PC-3 (cell line): Measurements from ENCODE around the gene CAD. TPM values are rescaled to one million over a fixed set of nuclear protein-coding genes. Genes with fewer than 3 reads are reported as not detected.

Source experiments
- ATAC-seq: fragments of 200-7000 bp; cut with Tn5 transposase; 2 replicates; pipeline ENCODE4 v1.9.1; 2020; ENCODE audit warnings: mild to moderate bottlenecking, moderate library complexity
- Bru-seq: library from RNA; stranded (reverse); fragments of 400-500 nt; gene quantifications from one replicate; lab custom pipeline; 2021; lab: Mats Ljungman, UMichigan
- BruChase-seq, 2 experiments: library from RNA; stranded (reverse); fragments of 400-500 nt; gene quantifications; one replicate each; lab custom pipeline; 2021; lab: Mats Ljungman, UMichigan
- BruUV-seq: library from RNA; stranded (reverse); fragments of 400-500 nt; replicated peaks from 2 replicates; lab custom pipeline; 2021; lab: Mats Ljungman, UMichigan
- CTCF ChIA-PET: fragments of 300-600 bp; sonication (Branson Sonifier 250); formaldehyde crosslinking; loops from one replicate; lab custom pipeline; 2022; ENCODE audit warnings: antibody characterized with exemption; lab: Charles Lee
- POLR2A ChIA-PET: fragments of 300-600 bp; sonication (Branson Sonifier 250); formaldehyde crosslinking; loops from one replicate; lab custom pipeline; 2022; ENCODE audit warnings: antibody characterized with exemption; ENCODE audit not compliant: unreplicated experiment; lab: Charles Lee
- DNase-seq: peaks from one replicate; pipeline ENCODE4 v3.0.0-alpha.2; 2015
- H2AFZ ChIP-seq: fragments of 300-600 bp; sonication (generic); 2 replicates; pipeline ENCODE4 v1.6.0; 2016; ENCODE audit warnings: antibody characterized with exemption, low read length
- H3F3A ChIP-seq: fragments of 300-600 bp; sonication (generic); one replicate; pipeline ENCODE4 v1.6.0; 2017; ENCODE audit warnings: antibody characterized with exemption, low read length, control low read depth, mild to moderate bottlenecking; ENCODE audit not compliant: unreplicated experiment
- H3K27ac ChIP-seq: fragments of 300-600 bp; sonication (generic); 2 replicates; pipeline ENCODE4 v1.5.1; 2016; ENCODE audit warnings: mild to moderate bottlenecking, low read length
- H3K27me3 ChIP-seq: fragments of 300-600 bp; sonication (generic); 2 replicates; pipeline ENCODE4 v1.6.1; 2016; ENCODE audit warnings: low read length, mixed read lengths
- H3K36me3 ChIP-seq: fragments of 300-600 bp; sonication (generic); 2 replicates; pipeline ENCODE4 v1.6.1; 2016; ENCODE audit warnings: low read depth, mixed run types, low read length, mixed read lengths
- H3K4me1 ChIP-seq: fragments of 300-600 bp; sonication (generic); 2 replicates; pipeline ENCODE4 v1.5.1; 2016; ENCODE audit warnings: low read length; ENCODE audit not compliant: insufficient read depth
- H3K4me2 ChIP-seq: fragments of 300-600 bp; sonication (generic); 2 replicates; pipeline ENCODE4 v1.6.0; 2016; ENCODE audit warnings: low read length
- H3K4me3 ChIP-seq: fragments of 300-600 bp; sonication (generic); 2 replicates; pipeline ENCODE4 v1.5.1; 2016; ENCODE audit warnings: mild to moderate bottlenecking, low read length, mixed read lengths
- H3K79me2 ChIP-seq: fragments of 300-600 bp; sonication (generic); 2 replicates; pipeline ENCODE4 v1.6.1; 2017; ENCODE audit warnings: low read length, mixed read lengths
- H3K9ac ChIP-seq: fragments of 300-600 bp; sonication (generic); 2 replicates; pipeline ENCODE4 v1.6.0; 2016; ENCODE audit warnings: mild to moderate bottlenecking, low read length
- H3K9me2 ChIP-seq: fragments of 300-600 bp; sonication (generic); replicated peaks from 2 replicates; pipeline ENCODE4 v1.6.1; 2016; ENCODE audit warnings: mixed run types, low read length, mixed read lengths
- H3K9me3 ChIP-seq: fragments of 300-600 bp; sonication (generic); 2 replicates; pipeline ENCODE4 v1.6.1; 2016; ENCODE audit warnings: low read length, mixed read lengths
- H4K20me1 ChIP-seq: fragments of 300-600 bp; sonication (generic); 2 replicates; pipeline ENCODE4 v1.6.1; 2016; ENCODE audit warnings: low read length, mixed read lengths
- EZH2 ChIP-seq: fragments of 300-600 bp; sonication (generic); IDR thresholded peaks from one replicate; pipeline ENCODE4 v1.6.1; 2017; ENCODE audit warnings: antibody characterized with exemption, mild to moderate bottlenecking, low read length; ENCODE audit not compliant: unreplicated experiment
- EZH2phosphoT487 ChIP-seq: fragments of 300-600 bp; sonication (generic); IDR thresholded peaks from 2 replicates; pipeline ENCODE4 v1.6.1; 2018; ENCODE audit warnings: mild to moderate bottlenecking, antibody characterized with exemption, low read length, borderline replicate concordance
- intact Hi-C: fragments of 100-400 bp; cut with micrococcal nuclease; formaldehyde crosslinking; loops from 2 replicates; pipeline ENCODE4 v1.9.0; 2023
- long read RNA-seq: library from polyadenylated mRNA; unstranded; transcript quantifications from one replicate; pipeline ENCODE4 v2.0.0, GENCODE V29; 2021; ENCODE audit not compliant: unreplicated experiment
- total RNA-seq: library from RNA; depleted of rRNA; stranded (reverse); fragments of >200 nt; gene quantifications from 2 replicates; pipeline ENCODE4 v1.2.3, GENCODE V29; 2014; rRNA removed
- TF ChIP-seq, protein P1 (sequence below): fragments of 300-600 bp; sonication (generic); conservative IDR thresholded peaks from 2 replicates; pipeline ENCODE4 v1.5.1; 2017; ENCODE audit warnings: antibody characterized with exemption, low read depth, mild to moderate bottlenecking, low read length

Gene CAD
- total RNA-seq (85.9 and 121 TPM in 2 replicates), Bru-seq, nascent RNA (percentile 74 among the genes with signal in this experiment), BruChase-seq, experiment 1, labeled RNA remaining after a 6-hour chase (percentile 86 among the genes with signal in this experiment), BruChase-seq, experiment 2, labeled RNA remaining after a 2-hour chase (percentile 77 among the genes with signal in this experiment)
- long read RNA-seq, full-length matches to known transcripts = 1 of 63 reads
- long read RNA-seq, partial matches to known transcripts = 38 of 63 reads
- long read RNA-seq, other reads (novel, unspliced or antisense) = 24 of 63 reads

- Histone ChIP-seq H3K27me3 (no peaks in the 10 kb centered on the region), H4K20me1 (no peaks in the 10 kb centered on the region), H3K4me2 (peak within 1 kb of the TSS; percentile 95), H3F3A (no peaks in the 10 kb centered on the region), H3K9ac (peak within 1 kb of the TSS; percentile 98), H3K27ac (peak within 1 kb of the TSS; percentile 57), H3K9me2 (no peaks in the 10 kb centered on the region), H3K79me2 (peaks cover 44% of the 10 kb centered on the region), H3K4me3 (peak within 1 kb of the TSS; percentile 72), H3K4me1 (peaks cover 24% of the 10 kb centered on the region), H3K9me3 (no peaks in the 10 kb centered on the region), H3K36me3 (peaks cover 29% of the 10 kb centered on the region), H2AFZ (peak within 1 kb of the TSS; percentile 79)
- TF ChIP-seq, protein P1, sequence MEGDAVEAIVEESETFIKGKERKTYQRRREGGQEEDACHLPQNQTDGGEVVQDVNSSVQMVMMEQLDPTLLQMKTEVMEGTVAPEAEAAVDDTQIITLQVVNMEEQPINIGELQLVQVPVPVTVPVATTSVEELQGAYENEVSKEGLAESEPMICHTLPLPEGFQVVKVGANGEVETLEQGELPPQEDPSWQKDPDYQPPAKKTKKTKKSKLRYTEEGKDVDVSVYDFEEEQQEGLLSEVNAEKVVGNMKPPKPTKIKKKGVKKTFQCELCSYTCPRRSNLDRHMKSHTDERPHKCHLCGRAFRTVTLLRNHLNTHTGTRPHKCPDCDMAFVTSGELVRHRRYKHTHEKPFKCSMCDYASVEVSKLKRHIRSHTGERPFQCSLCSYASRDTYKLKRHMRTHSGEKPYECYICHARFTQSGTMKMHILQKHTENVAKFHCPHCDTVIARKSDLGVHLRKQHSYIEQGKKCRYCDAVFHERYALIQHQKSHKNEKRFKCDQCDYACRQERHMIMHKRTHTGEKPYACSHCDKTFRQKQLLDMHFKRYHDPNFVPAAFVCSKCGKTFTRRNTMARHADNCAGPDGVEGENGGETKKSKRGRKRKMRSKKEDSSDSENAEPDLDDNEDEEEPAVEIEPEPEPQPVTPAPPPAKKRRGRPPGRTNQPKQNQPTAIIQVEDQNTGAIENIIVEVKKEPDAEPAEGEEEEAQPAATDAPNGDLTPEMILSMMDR = 0 out of 2 replicates have a peak, but pooled peaks have one; percentile 15
- no peak for TF ChIP-seq EZH2
- TF ChIP-seq EZH2phosphoT487 = no peak
- ChIA-PET POLR2A (no interaction called here), CTCF (no interaction called here)
- DNase-seq (peak; percentile 82), ATAC-seq (peak; percentile 83)
- TSS peak; percentile 16 for BruUV-seq
- intact Hi-C loops = no loop called here
Observed at GRCh38 chr2:27217173-27218121, at the start of gene CAD. TSS of gene CAD (plus strand) at chr2:27217369. CDS start at chr2:27217552, 183 bp downstream.

- H3K4me3 ChIP-seq = no peak overlapping the region
- H3K9ac ChIP-seq = no peak overlapping the region
- no peak overlapping the region for H3K27ac ChIP-seq
- peak overlapping the region; percentile 78; the same call in 1 of the 2 replicates for H3K4me2 ChIP-seq
- H2AFZ ChIP-seq = peak overlapping the region; percentile 84; the same call in 1 of the 2 replicates
- H3K79me2 ChIP-seq = no peaks in the 10 kb centered on the region
- peak; percentile 32 for ATAC-seq
- no peaks in the 10 kb centered on the region for H3K9me3 ChIP-seq
- no peaks in the 10 kb centered on the region for H3K9me2 ChIP-seq
- POLR2A ChIA-PET = no interaction called here
- no peak for DNase-seq
- H3F3A ChIP-seq = no peaks in the 10 kb centered on the region
- TF ChIP-seq EZH2phosphoT487 (no peak), EZH2 (no peak)
- TF ChIP-seq, protein P1 = no peak
- no TSS peak for BruUV-seq
- intact Hi-C loops = no loop called here
- H3K36me3 ChIP-seq = no peaks in the 10 kb centered on the region
- CTCF ChIA-PET = interaction anchor here (0.7 kb wide), 1 partner anchor 10 kb away, joined by 7 read pairs; no protein-coding TSS in a partner anchor
- peaks cover 26% of the 10 kb centered on the region for H3K27me3 ChIP-seq
- H4K20me1 ChIP-seq = no peaks in the 10 kb centered on the region
- H3K4me1 ChIP-seq = no peaks in the 10 kb centered on the region
Observed at GRCh38 chr2:27170581-27171337, 46.4 kb upstream of the CAD start.
